NCI-H2196 treated with DMSO at 0.1 percent for 48 hours (cell line): ENCODE data around the gene LRRC41.

Experiments
- DNase-seq: peaks from one replicate; lab custom pipeline; 2025; ENCODE audit not compliant: unreplicated experiment; lab: John Stamatoyannopoulos, UW

LRRC41 gene

GRCh38 chr1:46288485-46289133 is 14.8 kb downstream of the LRRC41 start:
- no peak for DNase-seq

DNA sequence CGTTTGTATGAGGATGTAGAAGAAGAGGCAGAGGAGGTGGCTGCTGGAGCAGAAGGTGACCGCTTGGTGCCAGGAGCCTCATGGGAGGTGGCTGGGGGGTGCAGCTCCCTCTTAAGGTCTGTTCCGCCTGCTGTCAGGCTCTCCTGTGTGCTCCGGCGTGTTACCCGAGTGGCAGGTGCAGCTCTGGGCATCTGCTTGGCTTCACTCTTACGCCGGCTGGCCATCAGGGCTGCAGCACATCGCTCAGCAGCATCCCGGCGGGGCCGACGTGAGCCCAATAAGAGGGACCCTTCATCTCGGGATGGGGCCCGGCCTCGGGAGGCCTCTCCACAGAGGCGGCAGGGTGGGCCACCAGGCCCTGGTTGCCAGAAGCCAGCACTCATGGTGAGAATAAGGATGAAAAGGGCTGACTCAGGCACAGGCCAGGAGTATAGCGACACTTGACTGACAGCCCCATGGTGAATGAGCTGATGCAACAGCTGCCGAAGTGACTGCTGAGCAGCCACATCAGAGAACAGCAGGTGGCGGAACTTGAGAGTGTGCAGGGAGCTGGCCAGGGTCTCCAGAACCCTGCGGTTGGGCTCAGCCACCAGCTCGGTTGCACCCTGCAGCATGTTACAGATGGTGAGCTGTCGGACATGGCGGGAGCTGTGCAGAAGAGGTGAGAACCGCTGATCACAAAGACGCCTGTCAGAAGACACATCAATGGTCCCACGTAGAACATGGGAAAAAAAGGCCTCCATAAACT is 17.5 kb downstream of the LRRC41 start:
- DNase-seq = no peak

GRCh38 chr1:46284597-46285564 is 18.5 kb downstream of the LRRC41 start:
- no peak for DNase-seq

DNA sequence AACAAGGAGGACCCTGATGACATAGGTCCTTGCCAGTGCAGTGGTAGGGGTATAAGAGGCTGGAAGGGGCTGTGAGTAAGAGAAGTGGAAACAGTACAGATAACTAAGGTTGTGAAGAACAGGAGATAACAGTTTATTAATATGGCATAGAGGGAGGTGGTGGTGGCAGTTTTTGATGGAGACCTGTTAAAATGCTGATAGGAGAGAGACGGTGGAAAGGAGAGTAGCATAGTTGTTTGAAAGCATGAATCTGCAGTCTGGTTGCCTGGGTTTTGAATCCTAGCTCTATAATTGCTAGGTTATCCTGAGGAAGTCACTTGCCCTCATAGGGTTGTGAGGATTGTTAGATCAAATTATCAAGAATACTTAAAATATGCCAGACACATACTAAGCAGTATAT is 19.4 kb downstream of the LRRC41 start:
- DNase-seq = no peak

GRCh38 chr1:46281021-46281420 is 22.4 kb downstream of the LRRC41 start:
- DNase-seq = no peak

- DNase-seq = no peak
Observed at GRCh38 chr1:46280092-46280491, 23.3 kb downstream of the LRRC41 start.

DNA sequence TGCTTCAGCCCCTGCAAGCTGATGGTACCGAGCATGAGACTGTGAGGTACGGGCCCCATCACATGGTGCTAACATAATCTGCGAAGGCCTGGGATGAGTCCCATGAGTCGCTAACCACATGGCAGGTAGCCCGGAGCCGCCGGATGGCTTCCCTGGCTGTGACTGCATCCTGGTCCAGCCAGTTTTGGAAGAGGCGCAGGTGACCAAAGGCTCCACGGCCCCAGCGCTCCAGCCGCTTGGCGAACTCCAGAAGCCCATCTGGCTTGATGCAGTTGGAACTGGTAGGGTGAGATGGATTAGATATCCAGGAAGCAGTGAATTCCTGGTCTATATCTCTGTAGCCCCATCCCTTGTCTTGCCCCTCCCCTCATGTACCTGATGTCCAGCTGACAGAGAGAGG is 24.6 kb downstream of the LRRC41 start:
- no peak for DNase-seq

GRCh38 chr1:46277658-46278373 is 25.6 kb downstream of the LRRC41 start:
- DNase-seq = no peak

GRCh38 chr1:46275030-46275337 is 28.4 kb downstream of the LRRC41 start:
- no peak for DNase-seq

DNA sequence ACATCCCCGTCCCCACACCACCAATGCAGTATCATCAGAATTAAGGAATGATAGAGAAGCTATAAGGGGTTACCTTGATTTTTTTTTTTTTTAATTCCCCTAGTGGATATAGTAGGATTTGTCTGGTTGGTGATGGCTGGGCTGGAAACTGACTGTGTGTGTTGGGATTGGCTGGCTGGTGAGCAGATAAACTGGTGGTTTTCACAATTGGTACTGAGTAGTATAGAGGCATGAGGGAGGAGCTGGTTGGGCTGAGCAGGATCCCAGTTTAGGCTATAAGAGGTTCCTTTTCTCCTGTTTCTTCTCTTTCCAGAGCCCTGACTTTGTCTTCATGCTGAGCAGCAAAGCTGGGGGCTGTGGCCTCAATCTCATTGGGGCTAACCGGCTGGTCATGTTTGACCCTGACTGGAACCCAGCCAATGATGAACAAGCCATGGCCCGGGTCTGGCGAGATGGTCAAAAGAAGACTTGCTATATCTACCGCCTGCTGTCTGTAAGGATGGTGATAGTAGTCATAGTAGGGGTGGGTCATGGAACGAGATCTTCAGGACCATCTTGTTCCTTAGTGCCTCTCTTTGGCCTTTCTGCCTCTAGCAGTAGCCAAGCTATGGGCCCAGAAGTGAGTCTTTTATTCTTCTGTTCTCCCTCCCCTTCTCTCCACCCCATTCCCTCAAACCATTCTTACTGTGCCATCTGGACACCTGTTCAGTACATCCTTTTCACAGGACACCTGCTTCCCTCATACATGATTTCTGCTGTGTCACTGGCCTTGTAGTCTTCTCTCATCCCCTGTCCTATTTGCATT is 29.0 kb downstream of the LRRC41 start:
- DNase-seq = no peak

GRCh38 chr1:46268578-46268977 is 34.8 kb downstream of the LRRC41 start:
- DNase-seq = no peak

GRCh38 chr1:46263146-46263545 is 40.3 kb downstream of the LRRC41 start:
- DNase-seq = no peak

- no peak for DNase-seq
Observed at GRCh38 chr1:46262508-46262907, 40.9 kb downstream of the LRRC41 start.

DNA sequence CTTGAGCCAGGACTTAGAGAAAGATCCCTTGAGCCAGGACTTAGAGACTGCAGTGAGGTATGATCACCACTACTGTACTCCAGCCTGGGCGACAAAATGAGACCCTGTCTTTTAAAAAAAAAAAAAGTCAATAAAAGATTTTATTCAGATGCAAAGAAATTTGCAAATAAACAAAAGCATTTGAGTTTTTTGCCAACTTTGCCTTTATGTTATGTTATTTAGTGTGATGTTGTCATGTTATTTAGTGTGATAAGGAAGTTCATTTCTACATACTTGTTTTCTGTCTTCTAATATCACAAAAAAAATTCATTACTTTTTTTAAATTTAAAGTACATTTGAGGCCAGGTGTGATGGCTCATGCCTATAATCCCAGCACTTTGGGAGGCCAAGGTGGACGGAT is 46.9 kb downstream of the LRRC41 start:
- DNase-seq = no peak

- DNase-seq = no peak
Observed at GRCh38 chr1:46254668-46255067, 48.7 kb downstream of the LRRC41 start.

- DNase-seq = peak; percentile 62
Observed at GRCh38 chr1:46248122-46248920, 55.1 kb downstream of the LRRC41 start.

GRCh38 chr1:46247436-46248121 is 55.8 kb downstream of the LRRC41 start, which contains the start of gene RAD54L:
Gene RAD54L (plus strand): TSS chr1:46247763. CDS start chr1:46248406, 643 bp downstream.
- DNase-seq = peak; percentile 99

- peak; percentile 99 for DNase-seq
Observed at GRCh38 chr1:46246548-46247435, 56.6 kb downstream of the LRRC41 start.
